RPMI8226 (cell line): ENCODE results near the gene GABARAPL1.
A peak's percentile ranks its signal among the peaks of the same experiment; 100 is the strongest.
"Not testable (repeated sequence)": the region's sequence is repeated elsewhere in the genome, so short reads cannot be mapped to it uniquely, and the experiment has no call there.

Source experiments
- DNase-seq: peaks from one replicate; pipeline ENCODE4 v3.0.0-alpha.2; 2015

GABARAPL1 gene

GRCh38 chr12:10212739-10213131 is at the start of gene GABARAPL1:
TSS of gene GABARAPL1 (plus strand) at chr12:10212877. CDS start at chr12:10213130, 253 bp downstream.
- peak; percentile 64 for DNase-seq

GRCh38 chr12:10163084-10163483 is 49.6 kb upstream of the GABARAPL1 start:
- DNase-seq: no peak

GRCh38 chr12:10165421-10165820 is 47.3 kb upstream of the GABARAPL1 start:
- no peak for DNase-seq

GRCh38 chr12:10167599-10167998 is 45.1 kb upstream of the GABARAPL1 start:
- no peak for DNase-seq

GRCh38 chr12:10169104-10169503 is 43.6 kb upstream of the GABARAPL1 start:
- no peak for DNase-seq

- DNase-seq: no peak
Observed at GRCh38 chr12:10170216-10170615, 42.5 kb upstream of the GABARAPL1 start.

GRCh38 chr12:10171973-10172728 is 40.5 kb upstream of the GABARAPL1 start, which contains the start of gene OLR1:
TSS of gene OLR1 (minus strand) at chr12:10172132. CDS start at chr12:10172077, 55 bp downstream.
- no peak for DNase-seq

- no peak for DNase-seq
Observed at GRCh38 chr12:10174986-10175614, 37.6 kb upstream of the GABARAPL1 start.

- DNase-seq: no peak
Observed at GRCh38 chr12:10175846-10176636, 36.6 kb upstream of the GABARAPL1 start.

GRCh38 chr12:10178821-10179220 is 33.9 kb upstream of the GABARAPL1 start, which contains the start of gene TMEM52B:
TSS of gene TMEM52B (plus strand) at chr12:10179032. CDS start at chr12:10179575, 543 bp downstream.
- DNase-seq: no peak

- no peak for DNase-seq
Observed at GRCh38 chr12:10179776-10180181, 32.9 kb upstream of the GABARAPL1 start.

GRCh38 chr12:10182354-10183049 is 30.2 kb upstream of the GABARAPL1 start:
- no peak for DNase-seq

- no peak for DNase-seq
Observed at GRCh38 chr12:10184261-10184843, 28.3 kb upstream of the GABARAPL1 start.

- no peak for DNase-seq
Observed at GRCh38 chr12:10186299-10186698, 26.4 kb upstream of the GABARAPL1 start.

GRCh38 chr12:10186958-10187357 is 25.7 kb upstream of the GABARAPL1 start:
- not testable (repeated sequence) for DNase-seq

GRCh38 chr12:10189653-10190052 is 23.0 kb upstream of the GABARAPL1 start:
- DNase-seq: no peak

GRCh38 chr12:10190558-10191388 is 21.9 kb upstream of the GABARAPL1 start:
- peak; percentile 63 for DNase-seq

GRCh38 chr12:10191865-10192264 is 20.8 kb upstream of the GABARAPL1 start:
- no peak for DNase-seq

- DNase-seq: no peak
Observed at GRCh38 chr12:10194160-10194670, 18.5 kb upstream of the GABARAPL1 start.

- DNase-seq: no peak
Observed at GRCh38 chr12:10196210-10196609, 16.5 kb upstream of the GABARAPL1 start.

- DNase-seq: no peak
Observed at GRCh38 chr12:10197879-10198278, 14.8 kb upstream of the GABARAPL1 start.
